LNCAP (cell line): Measurements from ENCODE around the gene RPA3.

ENCODE experiments used
- CTCF ChIP-seq: fragments of 450-650 bp; IDR thresholded peaks from 2 replicates; pipeline ENCODE4 v1.5.1; 2017; ENCODE audit warnings: mild to moderate bottlenecking

The RPA3 gene

GRCh38 chr7:7731732-7732131 lies 13.3 kb upstream of the RPA3 start:
- no peak for TF ChIP-seq CTCF

- TF ChIP-seq CTCF, result no peak
Measured at GRCh38 chr7:7720750-7721621, 2.6 kb upstream of the RPA3 start.

DNA sequence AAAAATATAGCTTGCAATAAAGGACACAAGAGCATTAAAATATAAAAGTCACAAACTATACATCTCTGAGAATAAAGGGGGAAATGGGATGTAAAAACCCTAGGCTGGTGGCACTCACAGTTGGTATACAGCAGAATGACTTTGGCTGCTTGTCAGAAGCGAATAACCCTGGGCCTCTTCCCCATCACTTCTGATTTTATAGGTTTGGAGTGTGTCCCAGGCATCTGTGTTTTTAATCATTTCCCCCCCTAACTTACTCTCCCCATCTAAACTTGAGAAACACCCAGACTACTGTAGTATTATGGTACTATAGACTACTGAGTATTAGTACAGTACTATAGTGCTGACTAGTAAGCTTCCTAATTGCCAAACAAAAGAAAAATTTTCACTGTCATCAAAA lies 1.8 kb upstream of the RPA3 start:
- TF ChIP-seq CTCF, result no peak

DNA sequence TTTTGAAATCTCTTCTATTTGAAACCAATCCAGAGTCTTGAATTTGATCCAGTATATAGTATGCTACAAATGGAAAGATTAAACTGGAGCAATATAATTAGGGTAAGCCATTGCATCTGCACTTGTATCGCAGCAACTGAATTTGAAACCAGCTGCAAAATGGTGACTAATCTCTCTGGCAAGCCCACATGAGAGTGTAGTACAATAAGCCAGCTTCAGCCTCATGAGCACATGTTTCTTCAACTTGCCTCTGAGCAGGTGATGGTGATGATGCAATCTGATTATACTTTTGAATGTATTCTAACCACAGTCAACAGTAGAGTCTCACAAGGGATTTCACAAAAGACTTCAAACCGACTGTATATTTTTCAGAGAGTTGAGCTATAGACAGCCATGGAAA lies 829 bp upstream of the RPA3 start:
- no peak for TF ChIP-seq CTCF

GRCh38 chr7:7713730-7714129 lies 4.7 kb downstream of the RPA3 start:
- no peak for TF ChIP-seq CTCF

DNA sequence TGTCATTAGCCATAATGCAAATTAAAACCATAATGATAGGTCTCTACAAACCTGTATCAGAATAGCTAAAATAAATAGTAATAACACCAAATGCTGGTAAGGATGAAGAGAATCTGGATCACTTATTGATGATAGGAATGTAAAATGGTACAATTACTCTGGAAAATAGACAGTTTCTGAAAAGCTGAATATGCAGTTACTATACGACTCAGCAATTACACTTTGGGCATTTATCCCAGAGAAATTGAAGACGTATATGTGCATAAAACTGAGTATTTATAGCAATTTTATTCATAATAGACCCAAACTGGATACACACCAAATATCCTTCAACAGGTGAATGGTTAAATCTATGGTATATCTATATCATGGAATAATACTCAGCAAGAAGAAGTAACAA lies 7.9 kb downstream of the RPA3 start:
- no peak for TF ChIP-seq CTCF

GRCh38 chr7:7709291-7709690 lies 9.1 kb downstream of the RPA3 start:
- TF ChIP-seq CTCF, result no peak
